H9 (cell line): Measurements from ENCODE around the gene CLEC4G. TPM values are rescaled to one million over a fixed set of nuclear protein-coding genes. Genes with fewer than 3 reads are reported as not detected.
"Not testable (repeated sequence)": the region's sequence is repeated elsewhere in the genome, so short reads cannot be mapped to it uniquely, and the experiment has no call there.

Experiments
- DNase-seq: peaks from one replicate; pipeline ENCODE4 v3.0.0-alpha.2; 2017
- H2AFZ ChIP-seq: one replicate; pipeline ENCODE4 v1.6.1; 2013; ENCODE audit warnings: mild to moderate bottlenecking, low read length, control low read depth, moderate library complexity
- H2AK5ac ChIP-seq: 2 replicates; pipeline ENCODE4 v1.6.1; 2013; ENCODE audit warnings: low read length, control low read depth, mixed read lengths; ENCODE audit not compliant: insufficient read length
- H2BK120ac ChIP-seq: one replicate; pipeline ENCODE4 v1.6.1; 2013; ENCODE audit warnings: low read depth, mild to moderate bottlenecking, low read length, control low read depth, inconsistent platforms; ENCODE audit not compliant: poor library complexity, severe bottlenecking
- H2BK12ac ChIP-seq: 2 replicates; pipeline ENCODE4 v1.6.1; 2013; ENCODE audit warnings: low read length, control low read depth, mixed read lengths, low read depth; ENCODE audit not compliant: insufficient read length
- H2BK15ac ChIP-seq: 2 replicates; pipeline ENCODE4 v1.6.1; 2013; ENCODE audit warnings: low read depth, low read length, control low read depth
- H2BK20ac ChIP-seq: one replicate; pipeline ENCODE4 v1.6.1; 2013; ENCODE audit warnings: low read depth, mild to moderate bottlenecking, low read length, control low read depth, inconsistent platforms; ENCODE audit not compliant: poor library complexity, severe bottlenecking
- H2BK5ac ChIP-seq: 2 replicates; pipeline ENCODE4 v1.6.1; 2013; ENCODE audit warnings: low read length, control low read depth, mixed read lengths; ENCODE audit not compliant: insufficient read length
- H3K14ac ChIP-seq: 2 replicates; pipeline ENCODE4 v1.6.1; 2013; ENCODE audit warnings: low read length, control low read depth; ENCODE audit not compliant: insufficient read depth
- H3K18ac ChIP-seq: 2 replicates; pipeline ENCODE4 v1.6.1; 2013; ENCODE audit warnings: low read depth, mild to moderate bottlenecking, mixed read lengths, low read length, control low read depth; ENCODE audit not compliant: insufficient read length
- H3K23ac ChIP-seq: 2 replicates; pipeline ENCODE4 v1.6.1; 2013; ENCODE audit warnings: low read length, control low read depth, mixed read lengths, low read depth; ENCODE audit not compliant: insufficient read length
- H3K23me2 ChIP-seq: 2 replicates; pipeline ENCODE4 v1.6.1; 2013; ENCODE audit warnings: low read depth, mild to moderate bottlenecking, mixed read lengths, low read length, control low read depth; ENCODE audit not compliant: insufficient read length, poor library complexity, severe bottlenecking
- H3K27ac ChIP-seq: 2 replicates; pipeline ENCODE4 v1.5.1; 2013; ENCODE audit warnings: low read length, control low read depth, mixed read lengths, low read depth; ENCODE audit not compliant: insufficient read length
- H3K27me3 ChIP-seq: 2 replicates; pipeline ENCODE4 v1.6.1; 2013; ENCODE audit warnings: low read length, control low read depth, inconsistent platforms; ENCODE audit not compliant: insufficient read depth
- H3K4ac ChIP-seq: 2 replicates; pipeline ENCODE4 v1.6.1; 2013; ENCODE audit warnings: low read depth, mild to moderate bottlenecking, control low read depth, inconsistent platforms, low read length, moderate library complexity
- H3K4me1 ChIP-seq: 2 replicates; pipeline ENCODE4 v1.6.1; 2013; ENCODE audit warnings: low read length, control low read depth, inconsistent platforms; ENCODE audit not compliant: insufficient read depth
- H3K4me2 ChIP-seq: 2 replicates; pipeline ENCODE4 v1.6.1; 2013; ENCODE audit warnings: low read length, control low read depth, mixed read lengths; ENCODE audit not compliant: insufficient read length, insufficient read depth
- H3K56ac ChIP-seq: 2 replicates; pipeline ENCODE4 v1.6.1; 2013; ENCODE audit warnings: low read depth, mild to moderate bottlenecking, mixed read lengths, low read length, control low read depth; ENCODE audit not compliant: insufficient read length
- H3K79me1 ChIP-seq: 2 replicates; pipeline ENCODE4 v1.6.1; 2013; ENCODE audit warnings: low read depth, mild to moderate bottlenecking, moderate library complexity, low read length, control low read depth, inconsistent platforms; ENCODE audit not compliant: insufficient read depth, poor library complexity, severe bottlenecking
- H3K79me2 ChIP-seq: 2 replicates; pipeline ENCODE4 v1.6.1; 2013; ENCODE audit warnings: low read length, control low read depth, inconsistent platforms; ENCODE audit not compliant: insufficient read depth
- H3K9ac ChIP-seq: 2 replicates; pipeline ENCODE4 v1.6.1; 2013; ENCODE audit warnings: low read length, control low read depth, mixed read lengths; ENCODE audit not compliant: insufficient read length; ENCODE audit errors: extremely low read depth
- H3K9me3 ChIP-seq: one replicate; pipeline ENCODE4 v1.6.1; 2013; ENCODE audit warnings: low read depth, low read length, inconsistent platforms; ENCODE audit not compliant: control insufficient read depth
- H3T11ph ChIP-seq: one replicate; pipeline ENCODE4 v1.6.1; 2013; ENCODE audit warnings: mild to moderate bottlenecking, low read length, control low read depth, inconsistent platforms
- H4K20me1 ChIP-seq: one replicate; pipeline ENCODE4 v1.6.1; 2013; ENCODE audit not compliant: control insufficient read depth, insufficient read length, insufficient read depth
- H4K5ac ChIP-seq: 2 replicates; pipeline ENCODE4 v1.6.1; 2013; ENCODE audit warnings: low read depth, mild to moderate bottlenecking, mixed read lengths, low read length, control low read depth; ENCODE audit not compliant: insufficient read length
- H4K8ac ChIP-seq: replicated peaks from 2 replicates; pipeline ENCODE4 v1.6.1; 2013; ENCODE audit warnings: low read length, control low read depth, mixed read lengths, low read depth; ENCODE audit not compliant: insufficient read length
- H4K91ac ChIP-seq: 2 replicates; pipeline ENCODE4 v1.6.1; 2013; ENCODE audit warnings: low read depth, mild to moderate bottlenecking, moderate library complexity, mixed read lengths, low read length, control low read depth; ENCODE audit not compliant: insufficient read length
- H3K27ac Mint-ChIP-seq, 3 experiments: 2 replicates in 2 of 3; 3 replicates in 1 of 3; pipeline ENCODE4 v1.8.0; 2020 to 2021; ENCODE audit warnings: mixed read lengths in 3 of 3, mild to moderate bottlenecking in 1 of 3, moderate library complexity in 1 of 3
- H3K27me3 Mint-ChIP-seq: 2 replicates; pipeline ENCODE4 v1.8.0; 2021; ENCODE audit warnings: low read depth, mild to moderate bottlenecking, moderate library complexity, mixed read lengths
- H3K36me3 Mint-ChIP-seq, 3 experiments: 2 replicates in 2 of 3; 3 replicates in 1 of 3; pipeline ENCODE4 v1.8.0; 2020 to 2021; ENCODE audit warnings: low read depth in 3 of 3, mixed read lengths in 3 of 3; ENCODE audit not compliant: insufficient read depth in 1 of 3
- H3K4me1 Mint-ChIP-seq, 2 experiments: 2 replicates each; pipeline ENCODE4 v1.8.0; 2020; ENCODE audit warnings: mixed read lengths in 2 of 2
- H3K4me3 Mint-ChIP-seq, 2 experiments: 2 replicates in 1 of 2; 3 replicates in 1 of 2; pipeline ENCODE4 v1.8.0; 2020 to 2021; ENCODE audit warnings: mild to moderate bottlenecking in 2 of 2, mixed read lengths in 2 of 2, moderate library complexity in 1 of 2
- H3K9me3 Mint-ChIP-seq, 2 experiments: 2 replicates in 1 of 2; 3 replicates in 1 of 2; pipeline ENCODE4 v1.8.0; 2020; ENCODE audit warnings: mild to moderate bottlenecking in 2 of 2, mixed read lengths in 2 of 2, moderate library complexity in 1 of 2
- WGBS: extraction: QIAGEN DNeasy Blood & Tissue Kit; methylation state at CpG from one replicate; pipeline ENCODE4 v1.1.7; 2013; ENCODE audit warnings: missing lambda C conversion rate, low lambda C conversion rate, mixed read lengths; ENCODE audit not compliant: insufficient read length; ENCODE audit errors: extremely low coverage; 5-methylcytosine and 5-hydroxymethylcytosine counted together
- total RNA-seq: library from RNA; stranded (reverse); gene quantifications from 2 replicates; pipeline ENCODE4 v1.2.1, GENCODE V29; 2021

CLEC4G gene
- total RNA-seq, 1 experiment from 2014 or later = not detected

- H3K27me3 Mint-ChIP-seq = peaks cover 27% of the 10 kb centered on the region
Measured at GRCh38 chr19:7746306-7746705, 14.4 kb upstream of the CLEC4G start.

More at GRCh38 chr19:7746306-7746705, 14.4 kb upstream of the CLEC4G start:
- H3K23me2 ChIP-seq, H3K27me3 ChIP-seq, H2BK20ac ChIP-seq, H3K4me2 ChIP-seq, H4K91ac ChIP-seq, H3K27ac Mint-ChIP-seq, H3K36me3 Mint-ChIP-seq, H3K23ac ChIP-seq, H4K5ac ChIP-seq, H3K14ac ChIP-seq, H3K9me3 ChIP-seq, H3K4me3 Mint-ChIP-seq, H3K9ac ChIP-seq, H4K8ac ChIP-seq, H2BK15ac ChIP-seq, H3K56ac ChIP-seq, H3K79me1 ChIP-seq, H3T11ph ChIP-seq, H2BK120ac ChIP-seq, H3K9me3 Mint-ChIP-seq, H2BK12ac ChIP-seq, H3K18ac ChIP-seq, H2AFZ ChIP-seq, H2BK5ac ChIP-seq, H3K79me2 ChIP-seq, H3K4ac ChIP-seq, H3K4me1 ChIP-seq, DNase-seq, H2AK5ac ChIP-seq, H3K27ac ChIP-seq, H4K20me1 ChIP-seq: not testable (repeated sequence)
- H3K4me1 Mint-ChIP-seq = peaks cover 25 to 37% of the 10 kb centered on the region in 2 experiments
- WGBS = no CpG with 5 or more reads among the region's 4 CpGs
